Esophagus (tissue), 2 donors: ENCODE data around the gene LCE5A. TPM values are rescaled to one million over a fixed set of nuclear protein-coding genes. Genes with fewer than 3 reads are reported as not detected.
"Not testable (repeated sequence)": the region's sequence is repeated elsewhere in the genome, so short reads cannot be mapped to it uniquely, and the experiment has no call there.

Source experiments
- H3K27ac ChIP-seq, 2 donors: one replicate each; pipeline ENCODE4 v1.5.1; 2013; ENCODE audit warnings: low read depth in 2 of 2, mild to moderate bottlenecking in 2 of 2, inconsistent platforms in 1 of 2, low read length in 1 of 2, moderate library complexity in 1 of 2
- H3K27me3 ChIP-seq, 2 donors: one replicate each; pipeline ENCODE4 v1.6.1; 2013; ENCODE audit warnings: low read length in 2 of 2, control low read depth in 1 of 2, mild to moderate bottlenecking in 1 of 2; ENCODE audit not compliant: insufficient read depth in 2 of 2, control insufficient read depth in 1 of 2
- H3K36me3 ChIP-seq, 2 donors: one replicate each; pipeline ENCODE4 v1.6.1; 2013; ENCODE audit warnings: low read length in 1 of 2; ENCODE audit not compliant: control insufficient read depth in 2 of 2, insufficient read depth in 2 of 2
- H3K4me1 ChIP-seq, 2 donors: one replicate each; pipeline ENCODE4 v1.6.1; 2013; ENCODE audit warnings: low read length in 1 of 2; ENCODE audit not compliant: control insufficient read depth in 2 of 2, insufficient read depth in 2 of 2
- H3K4me3 ChIP-seq, 2 donors: one replicate each; pipeline ENCODE4 v1.5.1; 2013; ENCODE audit warnings: low read length in 2 of 2, mild to moderate bottlenecking in 2 of 2, low read depth in 1 of 2, moderate library complexity in 1 of 2
- H3K9me3 ChIP-seq, 2 donors: one replicate each; pipeline ENCODE4 v1.6.1; 2013; ENCODE audit warnings: mild to moderate bottlenecking in 2 of 2, low read depth in 1 of 2, low read length in 1 of 2, moderate library complexity in 1 of 2; ENCODE audit not compliant: control insufficient read depth in 2 of 2, insufficient read depth in 1 of 2
- WGBS, 2 donors: extraction: QIAGEN DNeasy Blood & Tissue Kit; methylation state at CpG; one replicate each; pipeline ENCODE4 v1.1.7; 2013; 5-methylcytosine and 5-hydroxymethylcytosine counted together
- polyA plus RNA-seq, 2 donors: library from polyadenylated mRNA; stranded (reverse); fragments of 200-250 nt; gene quantifications; one replicate each; pipeline ENCODE4 v1.2.3, GENCODE V29; 2013
- donor health status: healthy with polysubstance abuse.
- donor health status: Bipolar disorder and iron deficiency.

Gene LCE5A
- polyA plus RNA-seq, 2 donors = 0.18 TPM; not detected in 1

DNA sequence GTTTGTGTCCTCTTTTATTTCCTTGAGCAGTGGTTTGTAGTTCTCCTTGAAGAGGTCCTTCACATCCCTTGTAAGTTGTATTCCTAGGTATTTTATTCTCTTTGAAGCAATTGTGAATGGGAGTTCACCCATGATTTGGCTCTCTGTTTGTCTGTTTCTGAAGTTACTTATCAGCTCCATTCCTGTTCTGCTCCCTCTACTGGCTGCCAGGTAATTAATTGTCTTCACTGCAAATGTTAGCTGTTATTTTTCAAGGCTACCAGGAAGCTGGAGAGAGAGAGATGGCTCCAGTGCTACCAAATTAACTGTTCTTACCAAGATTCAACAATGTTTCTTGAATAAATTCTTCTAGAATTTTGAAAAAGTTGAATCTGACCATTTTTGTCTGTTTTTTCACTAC is 19.1 kb upstream of the LCE5A start:
- not testable (repeated sequence) for H3K27me3 ChIP-seq, H3K4me1 ChIP-seq, H3K9me3 ChIP-seq, H3K4me3 ChIP-seq, H3K27ac ChIP-seq, H3K36me3 ChIP-seq

DNA sequence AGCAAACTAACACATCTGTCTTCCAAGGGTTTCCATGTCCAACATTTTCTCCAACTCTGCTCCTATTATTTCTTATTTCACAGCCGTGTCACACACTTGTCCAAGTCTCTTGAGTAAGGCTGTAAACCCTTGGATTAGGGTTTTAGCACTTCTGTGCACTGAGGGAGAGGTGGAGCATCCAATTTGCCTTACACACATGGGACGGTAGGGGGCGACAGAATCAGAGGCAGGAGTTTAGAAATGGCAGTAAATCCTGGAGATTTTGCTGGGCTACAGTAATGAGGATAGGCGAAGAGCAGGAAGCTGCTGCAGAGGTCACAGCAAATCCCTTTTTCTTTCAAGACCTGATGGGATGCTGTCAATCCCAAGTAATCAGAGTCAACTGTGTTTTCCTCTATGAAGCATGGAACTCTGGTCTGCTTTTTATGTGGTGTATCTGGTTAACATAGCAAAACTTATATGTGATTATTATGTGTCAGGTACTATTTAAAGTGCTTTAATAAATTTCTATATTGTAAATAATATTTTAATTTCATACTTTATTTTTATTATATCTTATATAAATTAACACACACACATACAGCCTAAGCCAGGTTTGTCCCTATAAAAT is 15.4 kb upstream of the LCE5A start:
- 39 to 43% methylated on average over 4 of the region's 4 CpGs for WGBS, 2 donors
- Histone ChIP-seq H3K4me3 (no peak overlapping the region), H3K36me3 (no peaks in the 10 kb centered on the region), H3K27ac (no peak overlapping the region), H3K27me3 (no peaks in the 10 kb centered on the region), H3K9me3 (no peaks in the 10 kb centered on the region), H3K4me1 (no peaks in the 10 kb centered on the region)

DNA sequence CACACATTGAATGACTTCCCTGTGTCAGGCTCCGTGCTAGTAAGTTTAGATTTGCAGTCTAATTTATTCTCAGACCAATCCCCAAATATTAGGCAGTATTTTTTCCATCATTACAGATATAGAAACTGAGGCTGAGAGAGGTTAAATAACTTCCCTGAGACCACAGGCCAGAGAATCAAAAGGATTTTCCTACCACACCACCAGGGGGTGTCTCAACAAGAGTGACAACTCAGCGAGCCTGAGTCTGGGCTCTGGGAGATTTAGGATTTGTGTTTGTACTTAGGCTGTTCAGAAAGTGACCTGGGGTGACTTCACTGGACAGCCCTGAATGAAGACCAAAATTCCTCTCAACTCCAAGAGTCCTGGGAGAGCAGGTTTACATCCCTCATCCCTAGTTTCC is 13.3 kb upstream of the LCE5A start:
- WGBS, 2 donors = 27 to 30% methylated on average over 2 of the region's 2 CpGs
- Histone ChIP-seq H3K4me3 (no peak overlapping the region), H3K27me3 (no peaks in the 10 kb centered on the region), H3K27ac (no peak overlapping the region), H3K9me3 (no peaks in the 10 kb centered on the region), H3K4me1 (peaks cover 0 to under 1% of the 10 kb centered on the region in 2 donors), H3K36me3 (no peaks in the 10 kb centered on the region)

GRCh38 chr1:152501704-152502103 is 8.9 kb upstream of the LCE5A start:
- WGBS, 2 donors = 38 to 40% methylated on average over 2 of the region's 2 CpGs
- no peaks in the 10 kb centered on the region for H3K27me3 ChIP-seq
- H3K36me3 ChIP-seq = no peaks in the 10 kb centered on the region
- H3K4me1 ChIP-seq = peaks cover 0 to 6% of the 10 kb centered on the region in 2 donors
- no peak overlapping the region for H3K4me3 ChIP-seq
- H3K9me3 ChIP-seq = no peaks in the 10 kb centered on the region
- H3K27ac ChIP-seq = peak overlapping the region; percentile 30 to 84

GRCh38 chr1:152502496-152503180 is 8.0 kb upstream of the LCE5A start:
- H3K27me3 ChIP-seq = no peaks in the 10 kb centered on the region
- H3K4me3 ChIP-seq = no peak overlapping the region
- H3K4me1 ChIP-seq = peaks cover 0 to 6% of the 10 kb centered on the region in 2 donors
- no peaks in the 10 kb centered on the region for H3K9me3 ChIP-seq
- 45 to 59% methylated on average over 7 of the region's 7 CpGs for WGBS, 2 donors
- H3K27ac ChIP-seq = peak overlapping the region; percentile 30 to 84
- no peaks in the 10 kb centered on the region for H3K36me3 ChIP-seq

DNA sequence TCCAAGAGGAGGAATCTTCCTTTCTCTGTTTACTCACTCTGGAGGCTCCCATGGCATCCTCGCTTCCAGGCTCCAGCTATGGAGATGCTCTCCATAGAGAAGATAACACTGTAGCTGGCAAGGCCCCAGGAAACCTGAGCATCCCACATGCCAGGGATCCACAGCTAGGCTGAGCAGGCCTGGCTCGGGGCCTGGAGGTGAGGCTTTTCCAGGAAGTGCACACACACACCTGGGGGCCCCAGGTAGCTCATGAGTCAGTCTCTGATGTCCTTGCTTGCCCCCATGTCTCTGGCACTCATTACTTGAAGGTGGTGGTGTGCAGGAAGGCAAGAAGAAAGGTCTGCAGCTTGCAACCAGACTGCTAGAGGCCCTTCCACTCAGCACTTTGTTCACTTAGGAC is 5.5 kb upstream of the LCE5A start:
- Histone ChIP-seq H3K9me3 (no peaks in the 10 kb centered on the region), H3K4me3 (no peak overlapping the region), H3K27ac (no peak overlapping the region), H3K4me1 (peaks cover 0 to 6% of the 10 kb centered on the region in 2 donors), H3K27me3 (no peaks in the 10 kb centered on the region), H3K36me3 (no peaks in the 10 kb centered on the region)
- WGBS, 2 donors = 54 to 60% methylated on average over 2 of the region's 2 CpGs

- Histone ChIP-seq H3K27ac (peak overlapping the region; percentile 66 to 90), H3K27me3 (no peaks in the 10 kb centered on the region), H3K4me3 (no peak overlapping the region), H3K9me3 (no peaks in the 10 kb centered on the region), H3K4me1 (peaks cover 0 to 6% of the 10 kb centered on the region in 2 donors), H3K36me3 (no peaks in the 10 kb centered on the region)
- 55 to 74% methylated on average over 1 of the region's 1 CpG for WGBS, 2 donors
Observed at GRCh38 chr1:152506899-152507498, 3.6 kb upstream of the LCE5A start.

- no peak overlapping the region for H3K4me3 ChIP-seq
- no peaks in the 10 kb centered on the region for H3K9me3 ChIP-seq
- no peaks in the 10 kb centered on the region for H3K36me3 ChIP-seq
- peaks cover 0 to 1% of the 10 kb centered on the region in 2 donors for H3K4me1 ChIP-seq
- WGBS, 2 donors = 76 to 80% methylated on average over 5 of the region's 5 CpGs
- no peaks in the 10 kb centered on the region for H3K27me3 ChIP-seq
- H3K27ac ChIP-seq = no peak overlapping the region
Observed at GRCh38 chr1:152511596-152511995, 993 bp downstream of the LCE5A start.

- H3K27ac ChIP-seq = peak overlapping the region in 1 of 2 donors; percentile 25
- no peaks in the 10 kb centered on the region for H3K9me3 ChIP-seq
- 43 to 48% methylated on average over 3 of the region's 3 CpGs for WGBS, 2 donors
- H3K4me1 ChIP-seq = peaks cover 0 to 7% of the 10 kb centered on the region in 2 donors
- no peaks in the 10 kb centered on the region for H3K36me3 ChIP-seq
- no peaks in the 10 kb centered on the region for H3K27me3 ChIP-seq
- no peak overlapping the region for H3K4me3 ChIP-seq
Observed at GRCh38 chr1:152513081-152513480, 2.5 kb downstream of the LCE5A start.
